H9 (cell line): ENCODE data around the gene JSRP1. TPM values are rescaled to one million over a fixed set of nuclear protein-coding genes. Genes with fewer than 3 reads are reported as not detected.

ENCODE experiments used
- DNase-seq: peaks from one replicate; pipeline ENCODE4 v3.0.0-alpha.2; 2017
- H2AFZ ChIP-seq: one replicate; pipeline ENCODE4 v1.6.1; 2013; ENCODE audit warnings: mild to moderate bottlenecking, low read length, control low read depth, moderate library complexity
- H2AK5ac ChIP-seq: 2 replicates; pipeline ENCODE4 v1.6.1; 2013; ENCODE audit warnings: low read length, control low read depth, mixed read lengths; ENCODE audit not compliant: insufficient read length
- H2BK120ac ChIP-seq: one replicate; pipeline ENCODE4 v1.6.1; 2013; ENCODE audit warnings: low read depth, mild to moderate bottlenecking, low read length, control low read depth, inconsistent platforms; ENCODE audit not compliant: poor library complexity, severe bottlenecking
- H2BK12ac ChIP-seq: 2 replicates; pipeline ENCODE4 v1.6.1; 2013; ENCODE audit warnings: low read length, control low read depth, mixed read lengths, low read depth; ENCODE audit not compliant: insufficient read length
- H2BK15ac ChIP-seq: 2 replicates; pipeline ENCODE4 v1.6.1; 2013; ENCODE audit warnings: low read depth, low read length, control low read depth
- H2BK20ac ChIP-seq: one replicate; pipeline ENCODE4 v1.6.1; 2013; ENCODE audit warnings: low read depth, mild to moderate bottlenecking, low read length, control low read depth, inconsistent platforms; ENCODE audit not compliant: poor library complexity, severe bottlenecking
- H2BK5ac ChIP-seq: 2 replicates; pipeline ENCODE4 v1.6.1; 2013; ENCODE audit warnings: low read length, control low read depth, mixed read lengths; ENCODE audit not compliant: insufficient read length
- H3K14ac ChIP-seq: 2 replicates; pipeline ENCODE4 v1.6.1; 2013; ENCODE audit warnings: low read length, control low read depth; ENCODE audit not compliant: insufficient read depth
- H3K18ac ChIP-seq: 2 replicates; pipeline ENCODE4 v1.6.1; 2013; ENCODE audit warnings: low read depth, mild to moderate bottlenecking, mixed read lengths, low read length, control low read depth; ENCODE audit not compliant: insufficient read length
- H3K23ac ChIP-seq: 2 replicates; pipeline ENCODE4 v1.6.1; 2013; ENCODE audit warnings: low read length, control low read depth, mixed read lengths, low read depth; ENCODE audit not compliant: insufficient read length
- H3K23me2 ChIP-seq: 2 replicates; pipeline ENCODE4 v1.6.1; 2013; ENCODE audit warnings: low read depth, mild to moderate bottlenecking, mixed read lengths, low read length, control low read depth; ENCODE audit not compliant: insufficient read length, poor library complexity, severe bottlenecking
- H3K27ac ChIP-seq: 2 replicates; pipeline ENCODE4 v1.5.1; 2013; ENCODE audit warnings: low read length, control low read depth, mixed read lengths, low read depth; ENCODE audit not compliant: insufficient read length
- H3K27me3 ChIP-seq: 2 replicates; pipeline ENCODE4 v1.6.1; 2013; ENCODE audit warnings: low read length, control low read depth, inconsistent platforms; ENCODE audit not compliant: insufficient read depth
- H3K4ac ChIP-seq: 2 replicates; pipeline ENCODE4 v1.6.1; 2013; ENCODE audit warnings: low read depth, mild to moderate bottlenecking, control low read depth, inconsistent platforms, low read length, moderate library complexity
- H3K4me1 ChIP-seq: 2 replicates; pipeline ENCODE4 v1.6.1; 2013; ENCODE audit warnings: low read length, control low read depth, inconsistent platforms; ENCODE audit not compliant: insufficient read depth
- H3K4me2 ChIP-seq: 2 replicates; pipeline ENCODE4 v1.6.1; 2013; ENCODE audit warnings: low read length, control low read depth, mixed read lengths; ENCODE audit not compliant: insufficient read length, insufficient read depth
- H3K56ac ChIP-seq: 2 replicates; pipeline ENCODE4 v1.6.1; 2013; ENCODE audit warnings: low read depth, mild to moderate bottlenecking, mixed read lengths, low read length, control low read depth; ENCODE audit not compliant: insufficient read length
- H3K79me1 ChIP-seq: 2 replicates; pipeline ENCODE4 v1.6.1; 2013; ENCODE audit warnings: low read depth, mild to moderate bottlenecking, moderate library complexity, low read length, control low read depth, inconsistent platforms; ENCODE audit not compliant: insufficient read depth, poor library complexity, severe bottlenecking
- H3K79me2 ChIP-seq: 2 replicates; pipeline ENCODE4 v1.6.1; 2013; ENCODE audit warnings: low read length, control low read depth, inconsistent platforms; ENCODE audit not compliant: insufficient read depth
- H3K9ac ChIP-seq: 2 replicates; pipeline ENCODE4 v1.6.1; 2013; ENCODE audit warnings: low read length, control low read depth, mixed read lengths; ENCODE audit not compliant: insufficient read length; ENCODE audit errors: extremely low read depth
- H3K9me3 ChIP-seq: one replicate; pipeline ENCODE4 v1.6.1; 2013; ENCODE audit warnings: low read depth, low read length, inconsistent platforms; ENCODE audit not compliant: control insufficient read depth
- H3T11ph ChIP-seq: one replicate; pipeline ENCODE4 v1.6.1; 2013; ENCODE audit warnings: mild to moderate bottlenecking, low read length, control low read depth, inconsistent platforms
- H4K20me1 ChIP-seq: one replicate; pipeline ENCODE4 v1.6.1; 2013; ENCODE audit not compliant: control insufficient read depth, insufficient read length, insufficient read depth
- H4K5ac ChIP-seq: 2 replicates; pipeline ENCODE4 v1.6.1; 2013; ENCODE audit warnings: low read depth, mild to moderate bottlenecking, mixed read lengths, low read length, control low read depth; ENCODE audit not compliant: insufficient read length
- H4K8ac ChIP-seq: replicated peaks from 2 replicates; pipeline ENCODE4 v1.6.1; 2013; ENCODE audit warnings: low read length, control low read depth, mixed read lengths, low read depth; ENCODE audit not compliant: insufficient read length
- H4K91ac ChIP-seq: 2 replicates; pipeline ENCODE4 v1.6.1; 2013; ENCODE audit warnings: low read depth, mild to moderate bottlenecking, moderate library complexity, mixed read lengths, low read length, control low read depth; ENCODE audit not compliant: insufficient read length
- H3K27ac Mint-ChIP-seq, 3 experiments: 2 replicates in 2 of 3; 3 replicates in 1 of 3; pipeline ENCODE4 v1.8.0; 2020 to 2021; ENCODE audit warnings: mixed read lengths in 3 of 3, mild to moderate bottlenecking in 1 of 3, moderate library complexity in 1 of 3
- H3K27me3 Mint-ChIP-seq: 2 replicates; pipeline ENCODE4 v1.8.0; 2021; ENCODE audit warnings: low read depth, mild to moderate bottlenecking, moderate library complexity, mixed read lengths
- H3K36me3 Mint-ChIP-seq, 3 experiments: 2 replicates in 2 of 3; 3 replicates in 1 of 3; pipeline ENCODE4 v1.8.0; 2020 to 2021; ENCODE audit warnings: low read depth in 3 of 3, mixed read lengths in 3 of 3; ENCODE audit not compliant: insufficient read depth in 1 of 3
- H3K4me1 Mint-ChIP-seq, 2 experiments: 2 replicates each; pipeline ENCODE4 v1.8.0; 2020; ENCODE audit warnings: mixed read lengths in 2 of 2
- H3K4me3 Mint-ChIP-seq, 2 experiments: 2 replicates in 1 of 2; 3 replicates in 1 of 2; pipeline ENCODE4 v1.8.0; 2020 to 2021; ENCODE audit warnings: mild to moderate bottlenecking in 2 of 2, mixed read lengths in 2 of 2, moderate library complexity in 1 of 2
- H3K9me3 Mint-ChIP-seq, 2 experiments: 2 replicates in 1 of 2; 3 replicates in 1 of 2; pipeline ENCODE4 v1.8.0; 2020; ENCODE audit warnings: mild to moderate bottlenecking in 2 of 2, mixed read lengths in 2 of 2, moderate library complexity in 1 of 2
- CTCF ChIP-seq: fragments of 200-600 bp; sonication (generic); conservative IDR thresholded peaks from 3 replicates; pipeline ENCODE4 v1.8.0; 2021; ENCODE audit warnings: antibody characterized with exemption, mild to moderate bottlenecking
- WGBS: extraction: QIAGEN DNeasy Blood & Tissue Kit; methylation state at CpG from one replicate; pipeline ENCODE4 v1.1.7; 2013; ENCODE audit warnings: missing lambda C conversion rate, low lambda C conversion rate, mixed read lengths; ENCODE audit not compliant: insufficient read length; ENCODE audit errors: extremely low coverage; 5-methylcytosine and 5-hydroxymethylcytosine counted together
- total RNA-seq: library from RNA; stranded (reverse); gene quantifications from 2 replicates; pipeline ENCODE4 v1.2.1, GENCODE V29; 2021

The JSRP1 gene
- total RNA-seq, 1 experiment from 2014 or later, result 0.90 TPM

- Mint-ChIP-seq H3K27me3 (peaks cover 11% of the 10 kb centered on the region), H3K9me3 (no peaks in the 10 kb centered on the region), H3K27ac (no peak overlapping the region; a peak in 1 of 7 replicates), H3K36me3 (peaks cover 5 to 21% (median 7%) of the 10 kb centered on the region in 3 experiments; a peak in 5 of 7 replicates), H3K4me3 (no peak overlapping the region), H3K4me1 (peaks cover 4% of the 10 kb centered on the region in 2 experiments)
- Histone ChIP-seq H2BK120ac (no peak overlapping the region), H2AFZ (no peak overlapping the region), H2BK5ac (no peak overlapping the region), H3K27ac (no peak overlapping the region), H2BK20ac (no peak overlapping the region), H3K4me1 (no peaks in the 10 kb centered on the region), H3K79me2 (no peaks in the 10 kb centered on the region), H3T11ph (no peak overlapping the region), H4K8ac (no peak overlapping the region), H3K79me1 (no peaks in the 10 kb centered on the region), H4K20me1 (no peaks in the 10 kb centered on the region), H2AK5ac (no peak overlapping the region), H4K91ac (no peak overlapping the region), H3K9ac (no peak overlapping the region), H3K18ac (no peak overlapping the region), H3K4me2 (no peak overlapping the region), H3K27me3 (no peaks in the 10 kb centered on the region; the same call in 1 of the 2 replicates), H3K23ac (no peak overlapping the region), H3K56ac (no peak overlapping the region), H2BK15ac (no peak overlapping the region), H2BK12ac (no peak overlapping the region), H3K23me2 (peaks cover 10% of the 10 kb centered on the region), H3K9me3 (no peaks in the 10 kb centered on the region), H3K14ac (no peak overlapping the region; the same call in 1 of the 2 replicates), H3K4ac (no peak overlapping the region), H4K5ac (no peak overlapping the region)
- no CpG with 5 or more reads among the region's 43 CpGs for WGBS
- no peak for TF ChIP-seq CTCF
- no peak for DNase-seq
Observed at GRCh38 chr19:2249880-2250765, 6.1 kb downstream of the JSRP1 start.
